GM12892 (cell line): Measurements from ENCODE around the gene PIANP.

Experiments
- DNase-seq: peaks from one replicate; pipeline ENCODE4 v3.0.0; 2011; ENCODE audit not compliant: insufficient read length
- FAIRE-seq: peaks from 2 replicates; lab custom pipeline; 2011; peaks lifted over from hg19 to GRCh38; lab: Jason Lieb, UNC
- POLR2A ChIP-seq: IDR thresholded peaks from 2 replicates; pipeline ENCODE4 v1.6.1; 2011; ENCODE audit warnings: low read depth, low read length, control low read depth
- POLR2AphosphoS5 ChIP-seq: IDR thresholded peaks from 2 replicates; pipeline ENCODE4 v1.6.1; 2011; ENCODE audit warnings: low read depth, low read length, control low read depth
- TAF1 ChIP-seq: IDR thresholded peaks from 2 replicates; pipeline ENCODE4 v1.6.1; 2011; ENCODE audit warnings: low read depth, mild to moderate bottlenecking, control low read depth, low read length, borderline replicate concordance

Gene PIANP

DNA sequence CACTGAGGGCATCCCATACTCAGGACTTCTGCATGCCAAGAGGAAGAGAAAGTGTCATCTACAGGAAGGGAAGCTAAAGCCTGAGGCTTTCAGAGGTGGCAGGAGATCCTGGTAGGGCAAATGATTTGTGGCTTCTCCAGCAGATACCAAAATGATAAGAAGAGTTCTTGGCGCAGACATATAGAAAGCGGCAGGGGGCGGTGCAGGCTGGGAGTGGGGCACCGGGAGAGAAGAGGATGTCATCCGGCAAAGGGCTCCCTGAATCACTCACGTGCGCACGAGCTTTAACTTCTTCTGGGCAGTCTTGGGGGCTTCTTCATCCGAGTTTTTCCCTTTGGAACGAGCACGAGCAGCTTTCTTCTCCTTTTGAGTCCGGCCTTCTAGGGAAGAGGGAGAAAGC, 48.2 kb downstream of the PIANP start:
- TF ChIP-seq POLR2AphosphoS5 (no peak), TAF1 (no peak), POLR2A (no peak)
- DNase-seq (no peak), FAIRE-seq (no peak)

DNA sequence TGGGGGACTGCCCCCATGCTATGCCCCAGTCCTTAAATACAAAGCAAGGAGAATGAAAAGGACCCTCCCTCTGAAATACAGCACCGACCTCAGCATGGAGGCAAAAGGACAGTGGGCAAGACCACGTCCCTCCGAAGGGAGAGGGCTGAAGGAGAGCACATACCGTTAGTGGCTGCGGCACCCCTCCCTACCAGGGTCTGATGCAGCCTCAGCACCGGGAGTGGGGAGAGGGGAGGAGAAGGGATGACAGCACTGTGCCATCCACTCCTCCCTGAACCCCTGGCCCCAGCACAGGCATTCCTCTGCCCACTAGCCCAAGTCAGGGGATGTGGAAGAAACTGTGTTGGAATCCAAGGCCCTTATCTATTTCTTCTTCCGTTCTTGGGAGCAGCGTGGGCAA, 49.8 kb downstream of the PIANP start:
- FAIRE-seq (no peak), DNase-seq (no peak)
- TF ChIP-seq TAF1 (no peak), POLR2AphosphoS5 (no peak), POLR2A (no peak)

GRCh38 chr12:6647083-6647604, 53.5 kb downstream of the PIANP start, which contains the start of gene ACRBP:
TSS of gene ACRBP (minus strand) at chr12:6647432. CDS start at chr12:6647366, 66 bp downstream.
- TF ChIP-seq POLR2A (peak; percentile 38; the same call in 1 of the 2 replicates), TAF1 (no peak), POLR2AphosphoS5 (no peak)
- no peak for FAIRE-seq
- DNase-seq, result peak; percentile 74

DNA sequence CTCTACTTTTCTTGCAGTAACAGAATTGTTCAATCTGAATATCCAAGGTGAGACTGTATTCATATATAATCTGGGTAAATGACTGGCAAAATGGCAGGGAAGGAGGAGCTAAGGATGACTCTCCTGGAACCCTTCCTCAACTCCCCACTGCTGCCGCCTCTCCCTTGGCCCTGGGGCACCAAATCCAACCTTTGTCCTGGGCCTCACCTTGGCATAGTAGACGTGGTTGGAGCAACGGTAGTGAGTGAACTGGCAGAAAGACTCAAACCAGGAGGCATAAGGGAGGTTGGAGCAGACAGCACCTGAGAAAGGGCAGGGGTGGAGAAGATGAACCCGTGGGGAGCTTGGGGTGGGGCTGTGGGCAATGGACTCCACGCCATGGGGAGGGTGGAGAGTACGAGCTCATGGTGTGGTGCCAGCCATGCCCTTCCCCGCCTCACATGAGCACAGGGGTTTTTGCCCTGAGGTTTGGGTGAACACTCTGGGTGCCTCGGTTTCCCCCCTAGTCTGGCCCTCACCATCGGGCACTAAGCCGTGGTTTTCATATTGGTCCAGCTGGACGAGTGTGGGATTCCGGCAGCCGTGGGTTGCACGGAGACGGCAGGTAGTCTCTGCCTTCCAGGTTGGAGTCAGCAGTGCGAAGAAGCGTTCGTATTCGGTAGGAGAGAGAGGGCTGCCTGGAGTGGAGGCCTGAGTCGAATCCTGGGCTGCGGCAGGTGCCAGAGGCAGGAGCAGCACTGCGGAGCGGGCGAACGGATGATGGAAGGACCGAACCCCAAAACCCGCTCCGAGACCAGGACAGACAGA, 54.1 kb downstream of the PIANP start:
- TF ChIP-seq POLR2AphosphoS5 (no peak), POLR2A (no peak)
- no peak for DNase-seq
- FAIRE-seq, result peak; percentile 64

DNA sequence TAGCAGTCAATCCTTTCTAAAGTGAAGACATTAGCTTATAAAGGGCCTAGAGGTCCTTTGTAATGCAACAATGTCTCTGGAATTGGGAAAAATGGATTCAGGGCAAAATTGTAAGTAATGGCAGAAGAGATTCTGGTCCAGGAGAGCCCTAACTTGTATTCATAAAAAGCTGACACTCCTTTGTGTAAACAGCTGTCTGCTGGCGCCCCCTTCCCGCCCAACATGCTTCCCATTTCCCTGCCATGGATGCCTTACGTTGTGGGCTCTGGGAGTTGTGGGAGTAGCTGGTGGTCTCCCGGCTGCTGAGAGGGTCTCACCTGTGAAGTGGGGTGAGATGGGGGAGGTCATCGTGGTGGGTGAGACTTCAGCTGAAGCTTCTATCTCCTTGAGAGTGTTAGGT, 55.7 kb downstream of the PIANP start:
- TF ChIP-seq POLR2AphosphoS5 (no peak), TAF1 (no peak), POLR2A (no peak)
- DNase-seq, result no peak
- no peak for FAIRE-seq

GRCh38 chr12:6644257-6644596, 56.4 kb downstream of the PIANP start:
- no peak for DNase-seq
- TF ChIP-seq POLR2A, result no peak
- no peak for TF ChIP-seq POLR2AphosphoS5
- TF ChIP-seq TAF1, result no peak
- peak; percentile 56 for FAIRE-seq
